H1 (cell line): Measurements from ENCODE around the gene CCL4. TPM values are rescaled to one million over a fixed set of nuclear protein-coding genes. Genes with fewer than 3 reads are reported as not detected.
A peak's percentile ranks its signal among the peaks of the same experiment; 100 is the strongest.

Experiments
- POLR2A ChIP-seq, 2 experiments: IDR thresholded peaks; 1 replicate in 1 of 2; 2 replicates in 1 of 2; pipeline ENCODE4 v1.6.1; 2011; ENCODE audit warnings: low read depth in 2 of 2, low read length in 2 of 2, mild to moderate bottlenecking in 2 of 2; ENCODE audit errors: control extremely low read depth in 1 of 2
- polyA plus RNA-seq, 7 experiments: library from polyadenylated mRNA; depleted of rRNA in 3 of 7; stranded (reverse) in 5 of 7; unstranded in 2 of 7; fragments of >200 nt in 5 of 7; fragments of 200-250 nt in 2 of 7; gene quantifications; 1 replicate in 5 of 7; 2 replicates in 1 of 7; 4 replicates in 1 of 7; pipeline versions ENCODE4 v1.2.1 to v1.2.3, GENCODE V29; 2011 to 2013; ENCODE audit warnings: missing spikeins in 2 of 7, mixed read lengths in 2 of 7
- total RNA-seq: library from RNA; stranded (reverse); fragmentation: NEBNext Ultra II Directional; extraction: Animal tissue kit (Norgen Biotek cat#: 25700); gene quantifications from 2 replicates; pipeline ENCODE4 v1.2.1, GENCODE V29; 2021
- TF ChIP-seq, protein P1 (sequence below), 3 experiments: IDR thresholded peaks; 1 replicate in 2 of 3; 2 replicates in 1 of 3; pipeline versions ENCODE4 v1.5.1 to v1.6.1; 2011; ENCODE audit warnings: low read length in 3 of 3, mild to moderate bottlenecking in 3 of 3, inconsistent platforms in 2 of 3, low read depth in 1 of 3, moderate library complexity in 1 of 3; ENCODE audit not compliant: insufficient read depth in 1 of 3; ENCODE audit errors: control extremely low read depth in 1 of 3

CCL4 gene
- total and polyA plus RNA-seq, 2 of the 8 experiments (the other 6 are each of a cell fraction or from before 2014, with no cell fraction given) = not detected

DNA sequence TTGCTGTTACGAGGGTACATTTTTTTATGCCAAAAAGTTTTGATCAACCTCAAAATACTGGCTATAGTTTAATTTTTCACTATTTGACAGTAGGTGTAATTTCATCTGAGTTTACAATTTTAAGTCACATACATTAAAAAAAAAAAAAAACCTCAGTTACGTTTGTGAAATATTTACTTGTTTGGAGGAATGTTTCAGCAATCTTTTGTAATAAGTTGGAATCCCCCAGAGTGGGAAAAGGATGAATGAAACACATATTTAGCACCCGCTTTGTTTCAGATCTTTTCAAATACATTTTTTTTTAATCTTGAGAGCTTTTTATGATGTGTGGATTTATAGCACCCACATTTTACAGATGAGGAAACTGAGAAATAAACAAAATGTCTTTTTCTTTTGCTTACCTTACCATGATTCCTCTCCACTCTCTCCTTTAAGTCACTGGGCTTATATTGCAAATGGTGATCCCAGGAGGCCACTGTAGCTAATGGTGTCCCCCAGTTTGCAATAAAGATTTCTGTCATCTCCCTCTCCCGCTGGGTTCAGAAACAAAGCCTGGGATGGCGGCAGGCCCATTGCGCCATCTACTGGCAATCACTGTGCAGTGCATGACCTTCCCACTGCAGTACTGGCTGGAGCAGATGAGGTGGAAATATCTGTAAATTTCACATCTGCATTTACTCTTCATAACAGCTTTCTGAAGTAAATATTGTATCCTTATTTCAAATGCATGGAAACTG lies 45.1 kb downstream of the CCL4 start (continued):
- TF ChIP-seq, protein P1, sequence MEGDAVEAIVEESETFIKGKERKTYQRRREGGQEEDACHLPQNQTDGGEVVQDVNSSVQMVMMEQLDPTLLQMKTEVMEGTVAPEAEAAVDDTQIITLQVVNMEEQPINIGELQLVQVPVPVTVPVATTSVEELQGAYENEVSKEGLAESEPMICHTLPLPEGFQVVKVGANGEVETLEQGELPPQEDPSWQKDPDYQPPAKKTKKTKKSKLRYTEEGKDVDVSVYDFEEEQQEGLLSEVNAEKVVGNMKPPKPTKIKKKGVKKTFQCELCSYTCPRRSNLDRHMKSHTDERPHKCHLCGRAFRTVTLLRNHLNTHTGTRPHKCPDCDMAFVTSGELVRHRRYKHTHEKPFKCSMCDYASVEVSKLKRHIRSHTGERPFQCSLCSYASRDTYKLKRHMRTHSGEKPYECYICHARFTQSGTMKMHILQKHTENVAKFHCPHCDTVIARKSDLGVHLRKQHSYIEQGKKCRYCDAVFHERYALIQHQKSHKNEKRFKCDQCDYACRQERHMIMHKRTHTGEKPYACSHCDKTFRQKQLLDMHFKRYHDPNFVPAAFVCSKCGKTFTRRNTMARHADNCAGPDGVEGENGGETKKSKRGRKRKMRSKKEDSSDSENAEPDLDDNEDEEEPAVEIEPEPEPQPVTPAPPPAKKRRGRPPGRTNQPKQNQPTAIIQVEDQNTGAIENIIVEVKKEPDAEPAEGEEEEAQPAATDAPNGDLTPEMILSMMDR (IDR thresholded peaks at IDR 0.05; ENCODE audit: control extremely low read depth in 1 of 3, insufficient read depth in 1 of 3, low read depth in 1 of 3, low read length in 3 of 3) = peak; percentile 90 to 99 (median 95)
- TF ChIP-seq POLR2A (IDR thresholded peaks at IDR 0.05; ENCODE audit: control extremely low read depth in 1 of 2, low read depth in 2 of 2, low read length in 2 of 2) = no peak
